ENCODE results near the gene SMYD3.

GRCh38 chr1:246301553-246302250 is 205.4 kb downstream of the SMYD3 start:
- TF ChIP-seq HDGF (IDR thresholded peaks at IDR 0.05; ENCODE audit: borderline replicate concordance), result no peak
- no peak for TF ChIP-seq L3MBTL2 (conservative IDR thresholded peaks at IDR 0.05)
- TF ChIP-seq SP1 (IDR thresholded peaks at IDR 0.05), result no peak
- TF ChIP-seq BHLHE40 (IDR thresholded peaks at IDR 0.05; ENCODE audit: borderline replicate concordance), result no peak
- TF ChIP-seq ARNT (IDR thresholded peaks at IDR 0.05), result no peak
- TF ChIP-seq CTBP1 (IDR thresholded peaks at IDR 0.05; ENCODE audit: borderline replicate concordance), result no peak
- no peak for TF ChIP-seq TARDBP (IDR thresholded peaks at IDR 0.05)
- TF ChIP-seq ZNF384 (IDR thresholded peaks at IDR 0.05), result no peak

Data from HEK293T (cell line).